ENCODE measurements around the gene OGFOD2.

OGFOD2 gene

DNA sequence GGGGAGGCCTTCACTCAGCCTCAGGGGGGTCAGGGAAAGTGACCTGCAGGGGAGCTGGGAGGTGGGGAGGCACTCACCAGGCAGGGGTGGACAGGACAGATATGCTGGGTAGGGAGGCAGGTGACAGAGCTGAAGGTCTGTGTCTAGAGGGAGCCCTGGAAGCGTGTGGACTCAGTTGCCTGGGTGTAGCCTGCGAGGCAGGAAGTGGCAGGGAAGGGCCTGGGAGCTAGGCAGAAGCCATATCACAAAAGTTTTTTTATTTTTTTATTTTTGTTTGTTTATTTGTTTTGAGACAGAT, 44.7 kb downstream of the OGFOD2 start:
- DNase-seq (ENCODE audit: insufficient read length, low spot score) (no peak), FAIRE-seq (no peak)
- TF ChIP-seq, protein P1, sequence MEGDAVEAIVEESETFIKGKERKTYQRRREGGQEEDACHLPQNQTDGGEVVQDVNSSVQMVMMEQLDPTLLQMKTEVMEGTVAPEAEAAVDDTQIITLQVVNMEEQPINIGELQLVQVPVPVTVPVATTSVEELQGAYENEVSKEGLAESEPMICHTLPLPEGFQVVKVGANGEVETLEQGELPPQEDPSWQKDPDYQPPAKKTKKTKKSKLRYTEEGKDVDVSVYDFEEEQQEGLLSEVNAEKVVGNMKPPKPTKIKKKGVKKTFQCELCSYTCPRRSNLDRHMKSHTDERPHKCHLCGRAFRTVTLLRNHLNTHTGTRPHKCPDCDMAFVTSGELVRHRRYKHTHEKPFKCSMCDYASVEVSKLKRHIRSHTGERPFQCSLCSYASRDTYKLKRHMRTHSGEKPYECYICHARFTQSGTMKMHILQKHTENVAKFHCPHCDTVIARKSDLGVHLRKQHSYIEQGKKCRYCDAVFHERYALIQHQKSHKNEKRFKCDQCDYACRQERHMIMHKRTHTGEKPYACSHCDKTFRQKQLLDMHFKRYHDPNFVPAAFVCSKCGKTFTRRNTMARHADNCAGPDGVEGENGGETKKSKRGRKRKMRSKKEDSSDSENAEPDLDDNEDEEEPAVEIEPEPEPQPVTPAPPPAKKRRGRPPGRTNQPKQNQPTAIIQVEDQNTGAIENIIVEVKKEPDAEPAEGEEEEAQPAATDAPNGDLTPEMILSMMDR (IDR thresholded peaks at IDR 0.05; ENCODE audit: insufficient read depth, missing control alignments), result no peak

GRCh38 chr12:123021688-123022604, 46.9 kb downstream of the OGFOD2 start:
- DNase-seq (ENCODE audit: insufficient read length, low spot score), result no peak
- TF ChIP-seq, protein P1 (IDR thresholded peaks at IDR 0.05; ENCODE audit: insufficient read depth, missing control alignments), result no peak
- FAIRE-seq, result no peak

DNA sequence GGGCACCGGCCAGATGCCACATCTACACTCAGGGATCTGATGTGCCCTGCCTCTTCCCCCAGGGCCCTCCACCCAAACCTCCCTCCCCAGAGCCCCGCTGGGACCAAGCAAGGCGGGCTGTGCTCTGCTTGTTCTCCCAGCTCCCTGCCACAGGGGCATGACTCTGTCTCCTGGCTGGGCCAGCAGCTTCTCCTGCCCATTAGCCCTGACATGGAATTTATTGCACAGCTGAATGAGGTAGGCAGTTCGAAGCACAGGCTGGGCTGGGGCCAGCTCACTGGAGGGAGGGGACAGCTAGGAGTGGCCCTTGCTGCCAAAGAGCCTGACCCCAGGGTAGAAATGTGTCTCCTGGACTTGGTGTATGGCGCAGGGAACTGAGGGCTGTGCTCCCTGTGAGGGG, 47.8 kb downstream of the OGFOD2 start:
- DNase-seq (ENCODE audit: insufficient read length, low spot score) (no peak), FAIRE-seq (no peak)
- TF ChIP-seq, protein P1 (IDR thresholded peaks at IDR 0.05; ENCODE audit: insufficient read depth, missing control alignments), result no peak

DNA sequence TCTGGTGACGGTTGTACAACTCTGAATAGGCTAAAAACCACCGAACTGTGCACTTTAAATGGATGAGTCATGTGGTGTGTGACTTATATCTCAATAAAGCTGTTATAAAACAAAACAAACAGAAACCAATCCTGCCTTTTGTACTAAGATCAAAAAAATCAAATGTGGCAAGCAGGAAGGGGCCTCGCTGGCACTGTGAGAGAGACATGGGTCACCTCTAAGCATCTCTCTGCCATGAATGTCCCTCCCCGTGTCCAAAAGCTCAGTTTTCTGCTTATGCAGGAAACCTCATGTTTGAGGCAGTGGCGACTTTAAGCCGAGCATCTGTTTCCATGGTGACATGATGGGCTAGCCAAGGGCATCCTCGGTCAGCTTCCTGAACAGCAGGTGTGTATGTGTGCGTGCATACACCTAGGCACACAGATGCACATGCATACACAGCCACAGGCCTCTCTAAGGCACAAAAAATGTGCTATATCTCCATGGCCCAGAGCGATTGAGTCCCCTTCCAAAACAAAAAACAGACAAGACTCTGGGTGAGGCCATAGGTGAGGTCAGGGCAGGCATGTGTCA, 49.9 kb downstream of the OGFOD2 start:
- DNase-seq (ENCODE audit: insufficient read length, low spot score), result no peak
- TF ChIP-seq, protein P1 (IDR thresholded peaks at IDR 0.05; ENCODE audit: insufficient read depth, missing control alignments), result no peak
- FAIRE-seq, result no peak

DNA sequence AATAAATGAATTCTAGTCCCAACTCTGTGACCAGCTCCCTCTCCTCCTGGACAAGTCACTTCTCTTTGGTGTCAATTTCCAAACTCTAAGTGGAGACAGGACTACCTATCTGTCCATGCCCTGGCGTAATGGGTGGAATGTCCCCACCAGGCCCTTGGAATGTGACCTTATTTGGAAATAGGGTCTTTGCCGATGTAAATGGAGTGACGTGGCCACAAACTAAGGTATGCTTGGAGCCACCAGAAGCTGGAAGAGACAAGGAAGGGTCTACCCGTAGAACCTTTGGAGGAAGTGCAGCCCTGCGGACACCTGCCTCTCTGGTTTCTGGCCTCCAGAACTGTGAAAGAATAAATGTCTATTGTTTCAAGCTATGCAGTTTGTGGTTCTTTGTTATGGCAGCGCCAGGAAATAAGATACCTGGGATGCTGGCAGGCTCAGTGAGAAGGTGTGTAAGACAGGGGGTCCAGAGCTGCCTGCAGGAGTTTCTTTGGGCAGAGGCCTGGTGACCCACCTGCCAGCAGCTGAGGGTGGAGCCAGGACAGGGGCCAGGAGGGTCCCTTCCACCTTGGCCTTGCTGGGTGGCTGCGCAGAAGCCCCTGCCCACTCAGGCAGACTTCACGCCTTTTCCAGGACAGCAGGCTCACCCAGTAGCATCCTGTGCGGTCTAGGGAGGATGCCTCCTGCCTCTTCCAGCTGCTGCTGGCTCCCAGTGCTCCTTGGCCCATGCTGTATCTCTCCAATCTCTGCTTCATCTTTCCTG, 51.2 kb downstream of the OGFOD2 start:
- no peak for DNase-seq (ENCODE audit: insufficient read length, low spot score)
- TF ChIP-seq, protein P1 (IDR thresholded peaks at IDR 0.05; ENCODE audit: insufficient read depth, missing control alignments), result no peak
- no peak for FAIRE-seq

DNA sequence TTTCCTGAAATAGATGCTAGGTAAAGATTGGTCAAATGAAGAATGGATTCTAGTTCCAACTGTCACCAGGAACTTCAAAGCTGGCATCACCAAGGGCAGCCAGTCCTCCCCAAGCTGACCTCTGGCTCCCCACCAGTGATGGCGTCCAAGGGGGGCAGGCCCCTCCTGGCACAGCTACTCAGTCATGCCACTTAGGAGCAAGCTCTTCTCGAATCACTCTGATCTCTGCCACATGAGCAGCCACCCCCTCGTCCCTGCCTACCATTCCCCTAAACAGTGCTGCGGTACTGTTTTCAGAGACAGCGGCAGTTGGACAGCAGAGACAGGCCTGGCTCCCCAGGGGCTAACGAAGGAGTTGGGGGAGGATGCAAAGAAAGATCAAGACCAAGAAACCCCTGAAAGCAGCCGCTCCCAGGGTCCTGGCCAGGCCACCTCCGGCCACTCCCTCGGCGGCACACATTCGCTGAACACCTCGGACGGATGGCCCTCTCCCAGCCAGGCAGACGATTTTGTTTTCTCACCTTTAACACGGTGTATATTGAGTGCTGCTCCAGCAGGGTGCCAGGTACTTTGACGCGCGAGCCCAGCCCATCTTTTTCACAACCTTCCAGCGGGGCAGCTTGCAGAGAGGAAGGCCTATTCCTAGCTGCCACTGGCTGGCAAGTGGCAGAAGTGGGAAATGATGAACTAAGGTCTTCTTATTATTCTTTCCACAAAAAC, 52.8 kb downstream of the OGFOD2 start:
- DNase-seq (ENCODE audit: insufficient read length, low spot score), result no peak
- FAIRE-seq, result no peak
- TF ChIP-seq, protein P1 (IDR thresholded peaks at IDR 0.05; ENCODE audit: insufficient read depth, missing control alignments), result no peak
